Measurements from ENCODE around the gene RDX.

DNA sequence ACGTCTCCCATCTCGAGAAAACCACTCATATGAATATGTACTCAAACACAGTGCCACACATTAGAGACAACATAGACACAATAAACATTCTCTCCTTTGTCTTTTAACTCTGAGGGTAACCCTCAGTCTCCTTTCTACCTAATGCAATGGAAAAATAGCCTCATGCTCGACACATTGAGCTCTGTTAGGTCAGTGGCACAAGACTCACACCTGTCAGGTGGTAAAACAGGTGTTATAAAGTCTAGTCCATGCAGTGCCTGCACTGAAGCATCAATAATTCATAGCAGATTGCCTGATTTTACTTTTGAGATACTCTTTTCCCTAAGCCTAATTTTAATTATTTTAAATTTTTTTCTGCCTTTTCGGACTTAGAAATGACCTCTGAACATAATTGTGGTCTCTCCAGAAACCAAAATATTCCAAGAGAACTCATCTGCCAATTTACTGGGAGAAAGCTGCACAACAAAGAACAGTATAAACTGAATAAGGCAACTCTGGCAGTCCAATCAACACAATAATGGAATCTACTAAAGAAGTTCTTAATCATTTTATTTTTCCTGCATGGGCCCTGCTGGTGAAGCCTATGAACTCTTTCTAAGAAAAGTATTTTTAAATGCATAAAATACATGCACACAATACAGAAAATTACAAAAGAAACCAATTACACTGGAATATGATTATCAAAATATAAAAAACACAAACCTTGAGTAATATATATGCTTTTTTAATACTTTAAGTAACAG lies 9.9 kb downstream of the RDX start:
- TF ChIP-seq, protein P1, sequence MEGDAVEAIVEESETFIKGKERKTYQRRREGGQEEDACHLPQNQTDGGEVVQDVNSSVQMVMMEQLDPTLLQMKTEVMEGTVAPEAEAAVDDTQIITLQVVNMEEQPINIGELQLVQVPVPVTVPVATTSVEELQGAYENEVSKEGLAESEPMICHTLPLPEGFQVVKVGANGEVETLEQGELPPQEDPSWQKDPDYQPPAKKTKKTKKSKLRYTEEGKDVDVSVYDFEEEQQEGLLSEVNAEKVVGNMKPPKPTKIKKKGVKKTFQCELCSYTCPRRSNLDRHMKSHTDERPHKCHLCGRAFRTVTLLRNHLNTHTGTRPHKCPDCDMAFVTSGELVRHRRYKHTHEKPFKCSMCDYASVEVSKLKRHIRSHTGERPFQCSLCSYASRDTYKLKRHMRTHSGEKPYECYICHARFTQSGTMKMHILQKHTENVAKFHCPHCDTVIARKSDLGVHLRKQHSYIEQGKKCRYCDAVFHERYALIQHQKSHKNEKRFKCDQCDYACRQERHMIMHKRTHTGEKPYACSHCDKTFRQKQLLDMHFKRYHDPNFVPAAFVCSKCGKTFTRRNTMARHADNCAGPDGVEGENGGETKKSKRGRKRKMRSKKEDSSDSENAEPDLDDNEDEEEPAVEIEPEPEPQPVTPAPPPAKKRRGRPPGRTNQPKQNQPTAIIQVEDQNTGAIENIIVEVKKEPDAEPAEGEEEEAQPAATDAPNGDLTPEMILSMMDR (IDR thresholded peaks at IDR 0.05), result no peak
- no peak for TF ChIP-seq EZH2 (IDR thresholded peaks at IDR 0.05; ENCODE audit: borderline replicate concordance, insufficient read depth, low read depth, low read length, poor library complexity, severe bottlenecking)
